Body of pancreas (tissue), 4 donors: ENCODE results near the gene DPYD.

Experiments
- POLR2A ChIP-seq, 3 donors: fragments of 450-650 bp; IDR thresholded peaks; one replicate each; pipeline ENCODE4 v1.6.1; 2016; ENCODE audit warnings: antibody characterized with exemption in 3 of 3, mild to moderate bottlenecking in 2 of 3
- TF ChIP-seq, protein P1 (sequence below), 7 experiments: fragments of 450-650 bp in 4 of 7; fragments of 200-600 bp in 3 of 7; sonication (generic) in 3 of 7; IDR thresholded peaks; one replicate each; pipeline ENCODE4 v1.5.1; 2016 to 2019; ENCODE audit warnings: antibody characterized with exemption in 7 of 7

DNA sequence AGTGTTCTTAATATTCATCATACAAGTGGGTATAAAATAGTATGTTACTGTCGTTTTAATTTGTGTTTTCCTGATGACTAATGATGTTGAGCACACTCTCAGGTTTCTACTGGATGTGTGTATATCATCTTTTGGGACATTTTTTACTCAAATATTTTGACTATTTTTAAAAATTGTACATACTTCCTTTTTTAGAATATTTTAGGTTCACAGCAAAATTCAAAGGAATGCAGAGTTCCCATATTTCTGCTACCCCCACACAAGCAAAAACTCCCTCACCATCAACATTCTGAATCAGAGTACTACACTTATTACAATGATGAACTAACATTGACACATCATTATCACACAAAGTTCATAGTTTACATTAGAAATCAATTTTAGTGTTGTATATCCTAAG lies 114.5 kb downstream of the DPYD start:
- TF ChIP-seq POLR2A (IDR thresholded peaks at IDR 0.05), result no peak
- TF ChIP-seq, protein P1, sequence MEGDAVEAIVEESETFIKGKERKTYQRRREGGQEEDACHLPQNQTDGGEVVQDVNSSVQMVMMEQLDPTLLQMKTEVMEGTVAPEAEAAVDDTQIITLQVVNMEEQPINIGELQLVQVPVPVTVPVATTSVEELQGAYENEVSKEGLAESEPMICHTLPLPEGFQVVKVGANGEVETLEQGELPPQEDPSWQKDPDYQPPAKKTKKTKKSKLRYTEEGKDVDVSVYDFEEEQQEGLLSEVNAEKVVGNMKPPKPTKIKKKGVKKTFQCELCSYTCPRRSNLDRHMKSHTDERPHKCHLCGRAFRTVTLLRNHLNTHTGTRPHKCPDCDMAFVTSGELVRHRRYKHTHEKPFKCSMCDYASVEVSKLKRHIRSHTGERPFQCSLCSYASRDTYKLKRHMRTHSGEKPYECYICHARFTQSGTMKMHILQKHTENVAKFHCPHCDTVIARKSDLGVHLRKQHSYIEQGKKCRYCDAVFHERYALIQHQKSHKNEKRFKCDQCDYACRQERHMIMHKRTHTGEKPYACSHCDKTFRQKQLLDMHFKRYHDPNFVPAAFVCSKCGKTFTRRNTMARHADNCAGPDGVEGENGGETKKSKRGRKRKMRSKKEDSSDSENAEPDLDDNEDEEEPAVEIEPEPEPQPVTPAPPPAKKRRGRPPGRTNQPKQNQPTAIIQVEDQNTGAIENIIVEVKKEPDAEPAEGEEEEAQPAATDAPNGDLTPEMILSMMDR (IDR thresholded peaks at IDR 0.05), result no peak
